ENCODE results near the gene BMPR1A. TPM values are rescaled to one million over a fixed set of nuclear protein-coding genes. Genes with fewer than 3 reads are reported as not detected.

Gene BMPR1A
- polyA plus RNA-seq, 2 of the 4 experiments (the other 2 are of a cell fraction), result 25.5 to 39.0 TPM

DNA sequence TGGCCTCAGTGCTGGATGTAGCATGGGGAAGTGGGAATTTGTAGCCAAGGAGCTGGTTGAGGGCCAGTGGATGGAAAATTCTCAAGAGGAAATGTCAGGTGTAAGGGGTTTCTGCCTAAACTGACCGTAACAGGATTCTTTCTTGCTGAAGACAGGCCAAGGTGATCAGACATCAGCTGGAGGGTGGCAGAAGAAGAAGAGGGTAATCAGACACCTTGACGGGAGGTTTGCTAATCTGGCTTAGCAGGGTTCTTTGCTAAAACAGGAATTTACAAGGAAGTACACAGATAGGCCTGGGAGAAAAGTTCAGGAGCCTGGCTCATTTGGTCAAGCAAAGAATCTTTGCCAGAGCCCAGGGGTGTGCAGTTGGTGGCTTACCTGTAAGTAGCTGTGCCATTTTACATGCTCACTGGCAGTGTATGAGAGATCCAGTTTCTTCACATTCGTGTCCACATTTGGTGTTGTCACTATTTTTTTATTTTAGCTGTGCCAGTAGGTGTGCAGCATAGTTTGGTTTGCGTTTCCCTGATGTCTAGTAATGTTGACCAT lies 73.7 kb downstream of the BMPR1A start:
- ChIA-PET POLR2A (no interaction called here), CTCF (interaction anchor here (0.6 to 1.3 kb wide), 4 partner anchors 11 to 137 kb away, joined by 3 read pairs; no protein-coding TSS in a partner anchor)
- Histone ChIP-seq H3K4me3 (no peak overlapping the region), H3K4me2 (no peak overlapping the region), H3K27ac (no peak overlapping the region), H3K4me1 (peaks cover 20% of the 10 kb centered on the region), H3K9me3 (no peaks in the 10 kb centered on the region)
- ATAC-seq (peak in 1 of 2 experiments; percentile 24; a peak in 2 of 6 replicates), FAIRE-seq (no peak), DNase-seq (ENCODE audit: low read depth in 1 of 2, low spot score in 1 of 2) (no peak)
- WGBS (ENCODE audit: missing lambda C conversion rate), result 92% methylated on average over 4 of the region's 4 CpGs
- TF ChIP-seq CHD4 (IDR thresholded peaks at IDR 0.05; ENCODE audit: borderline replicate concordance), result no peak
- no peak for TF ChIP-seq CBX8 (IDR thresholded peaks at IDR 0.05)
- TF ChIP-seq ZSCAN20 (CRISPR knock-in tag; IDR thresholded peaks at IDR 0.05), result no peak
- TF ChIP-seq BHLHE40 (IDR thresholded peaks at IDR 0.05; ENCODE audit: low read depth, low read length), result no peak
- TF ChIP-seq, protein P1, sequence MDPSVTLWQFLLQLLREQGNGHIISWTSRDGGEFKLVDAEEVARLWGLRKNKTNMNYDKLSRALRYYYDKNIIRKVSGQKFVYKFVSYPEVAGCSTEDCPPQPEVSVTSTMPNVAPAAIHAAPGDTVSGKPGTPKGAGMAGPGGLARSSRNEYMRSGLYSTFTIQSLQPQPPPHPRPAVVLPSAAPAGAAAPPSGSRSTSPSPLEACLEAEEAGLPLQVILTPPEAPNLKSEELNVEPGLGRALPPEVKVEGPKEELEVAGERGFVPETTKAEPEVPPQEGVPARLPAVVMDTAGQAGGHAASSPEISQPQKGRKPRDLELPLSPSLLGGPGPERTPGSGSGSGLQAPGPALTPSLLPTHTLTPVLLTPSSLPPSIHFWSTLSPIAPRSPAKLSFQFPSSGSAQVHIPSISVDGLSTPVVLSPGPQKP (IDR thresholded peaks at IDR 0.05; ENCODE audit: low read depth, low read length), result no peak
- no peak for TF ChIP-seq ZFP36 (IDR thresholded peaks at IDR 0.05; ENCODE audit: borderline replicate concordance, partially characterized antibody)
- no peak for TF ChIP-seq PHF8 (IDR thresholded peaks at IDR 0.05; ENCODE audit: borderline replicate concordance, low read depth)
- no peak for TF ChIP-seq TFCP2L1 (CRISPR knock-in tag; IDR thresholded peaks at IDR 0.05)
- TF ChIP-seq POLR2AphosphoS2 (conservative IDR thresholded peaks at IDR 0.05; ENCODE audit: low read length), result no peak
- TF ChIP-seq ZC3H11A (IDR thresholded peaks at IDR 0.05), result no peak
- TF ChIP-seq, protein P2, sequence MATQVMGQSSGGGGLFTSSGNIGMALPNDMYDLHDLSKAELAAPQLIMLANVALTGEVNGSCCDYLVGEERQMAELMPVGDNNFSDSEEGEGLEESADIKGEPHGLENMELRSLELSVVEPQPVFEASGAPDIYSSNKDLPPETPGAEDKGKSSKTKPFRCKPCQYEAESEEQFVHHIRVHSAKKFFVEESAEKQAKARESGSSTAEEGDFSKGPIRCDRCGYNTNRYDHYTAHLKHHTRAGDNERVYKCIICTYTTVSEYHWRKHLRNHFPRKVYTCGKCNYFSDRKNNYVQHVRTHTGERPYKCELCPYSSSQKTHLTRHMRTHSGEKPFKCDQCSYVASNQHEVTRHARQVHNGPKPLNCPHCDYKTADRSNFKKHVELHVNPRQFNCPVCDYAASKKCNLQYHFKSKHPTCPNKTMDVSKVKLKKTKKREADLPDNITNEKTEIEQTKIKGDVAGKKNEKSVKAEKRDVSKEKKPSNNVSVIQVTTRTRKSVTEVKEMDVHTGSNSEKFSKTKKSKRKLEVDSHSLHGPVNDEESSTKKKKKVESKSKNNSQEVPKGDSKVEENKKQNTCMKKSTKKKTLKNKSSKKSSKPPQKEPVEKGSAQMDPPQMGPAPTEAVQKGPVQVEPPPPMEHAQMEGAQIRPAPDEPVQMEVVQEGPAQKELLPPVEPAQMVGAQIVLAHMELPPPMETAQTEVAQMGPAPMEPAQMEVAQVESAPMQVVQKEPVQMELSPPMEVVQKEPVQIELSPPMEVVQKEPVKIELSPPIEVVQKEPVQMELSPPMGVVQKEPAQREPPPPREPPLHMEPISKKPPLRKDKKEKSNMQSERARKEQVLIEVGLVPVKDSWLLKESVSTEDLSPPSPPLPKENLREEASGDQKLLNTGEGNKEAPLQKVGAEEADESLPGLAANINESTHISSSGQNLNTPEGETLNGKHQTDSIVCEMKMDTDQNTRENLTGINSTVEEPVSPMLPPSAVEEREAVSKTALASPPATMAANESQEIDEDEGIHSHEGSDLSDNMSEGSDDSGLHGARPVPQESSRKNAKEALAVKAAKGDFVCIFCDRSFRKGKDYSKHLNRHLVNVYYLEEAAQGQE (IDR thresholded peaks at IDR 0.05), result no peak
- TF ChIP-seq, protein P3, sequence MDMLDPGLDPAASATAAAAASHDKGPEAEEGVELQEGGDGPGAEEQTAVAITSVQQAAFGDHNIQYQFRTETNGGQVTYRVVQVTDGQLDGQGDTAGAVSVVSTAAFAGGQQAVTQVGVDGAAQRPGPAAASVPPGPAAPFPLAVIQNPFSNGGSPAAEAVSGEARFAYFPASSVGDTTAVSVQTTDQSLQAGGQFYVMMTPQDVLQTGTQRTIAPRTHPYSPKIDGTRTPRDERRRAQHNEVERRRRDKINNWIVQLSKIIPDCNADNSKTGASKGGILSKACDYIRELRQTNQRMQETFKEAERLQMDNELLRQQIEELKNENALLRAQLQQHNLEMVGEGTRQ (IDR thresholded peaks at IDR 0.05), result no peak
- TF ChIP-seq, protein P4, sequence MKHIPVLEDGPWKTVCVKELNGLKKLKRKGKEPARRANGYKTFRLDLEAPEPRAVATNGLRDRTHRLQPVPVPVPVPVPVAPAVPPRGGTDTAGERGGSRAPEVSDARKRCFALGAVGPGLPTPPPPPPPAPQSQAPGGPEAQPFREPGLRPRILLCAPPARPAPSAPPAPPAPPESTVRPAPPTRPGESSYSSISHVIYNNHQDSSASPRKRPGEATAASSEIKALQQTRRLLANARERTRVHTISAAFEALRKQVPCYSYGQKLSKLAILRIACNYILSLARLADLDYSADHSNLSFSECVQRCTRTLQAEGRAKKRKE (CRISPR knock-in tag; IDR thresholded peaks at IDR 0.05; ENCODE audit: low read depth), result no peak
- TF ChIP-seq JUNB (IDR thresholded peaks at IDR 0.05), result no peak
- no peak for TF ChIP-seq HOXB5 (CRISPR knock-in tag; IDR thresholded peaks at IDR 0.05)
- TF ChIP-seq, protein P5, sequence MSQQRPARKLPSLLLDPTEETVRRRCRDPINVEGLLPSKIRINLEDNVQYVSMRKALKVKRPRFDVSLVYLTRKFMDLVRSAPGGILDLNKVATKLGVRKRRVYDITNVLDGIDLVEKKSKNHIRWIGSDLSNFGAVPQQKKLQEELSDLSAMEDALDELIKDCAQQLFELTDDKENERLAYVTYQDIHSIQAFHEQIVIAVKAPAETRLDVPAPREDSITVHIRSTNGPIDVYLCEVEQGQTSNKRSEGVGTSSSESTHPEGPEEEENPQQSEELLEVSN (IDR thresholded peaks at IDR 0.05; ENCODE audit: borderline replicate concordance, low read depth), result no peak

DNA sequence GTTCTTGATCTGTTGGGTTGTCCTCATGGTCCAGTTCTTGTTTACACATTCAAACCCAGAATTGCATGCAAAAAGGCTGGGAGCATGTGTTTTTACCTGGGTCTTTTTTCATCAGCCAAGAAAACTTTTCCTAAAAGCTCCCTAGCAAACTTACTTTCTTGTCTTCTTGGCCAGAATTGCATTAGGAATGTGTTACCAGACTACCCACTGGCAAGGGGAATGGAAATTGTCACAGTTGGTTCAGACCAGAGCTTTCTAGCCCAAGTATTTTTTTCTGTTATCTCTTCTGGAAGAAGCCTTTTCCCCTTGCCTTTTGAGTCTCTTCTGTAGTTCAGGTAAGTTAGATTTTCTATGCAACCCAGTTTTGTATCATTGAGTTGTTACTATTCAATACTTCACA lies 77.5 kb downstream of the BMPR1A start:
- H3K9me3 ChIP-seq, result no peaks in the 10 kb centered on the region
- ChIA-PET CTCF (interaction anchor here (1.0 kb wide), 1 partner anchor 42 kb away, joined by 3 read pairs; no protein-coding TSS in a partner anchor), POLR2A (no interaction called here)
- TF ChIP-seq SMC3 (IDR thresholded peaks at IDR 0.05) (no peak), CEBPB (IDR thresholded peaks at IDR 0.05) (no peak)
- ATAC-seq (no peak), FAIRE-seq (no peak), DNase-seq (ENCODE audit: low read depth in 1 of 2, low spot score in 1 of 2) (no peak)
- no peak overlapping the region for H3K4me3 ChIP-seq
- peaks cover 10% of the 10 kb centered on the region; the same call in 2 of the 3 replicates for H3K4me1 ChIP-seq
- H3K4me2 ChIP-seq, result no peak overlapping the region
- H3K27ac ChIP-seq, result no peak overlapping the region
